ENCODE data around the gene DNAH2. TPM values are rescaled to one million over a fixed set of nuclear protein-coding genes. Genes with fewer than 3 reads are reported as not detected.

Gene DNAH2
- total RNA-seq, 1 experiment from 2014 or later, result 2.0 TPM

GRCh38 chr17:7855660-7856010 lies 138.1 kb downstream of the DNAH2 start:
- RAD21 ChIA-PET (ENCODE audit: low non-redundant PET in 1 of 2, low total read pairs in 2 of 2, uncharacterized antibody in 2 of 2, unreplicated experiment in 2 of 2), result interaction anchor here in 1 of 2 experiments (0.6 kb wide), 1 partner anchor 24 kb away, joined by 3 read pairs; no protein-coding TSS in a partner anchor
- peak overlapping the region; percentile 92 for H3K27ac ChIP-seq (ENCODE audit: low read depth, low read length)

DNA sequence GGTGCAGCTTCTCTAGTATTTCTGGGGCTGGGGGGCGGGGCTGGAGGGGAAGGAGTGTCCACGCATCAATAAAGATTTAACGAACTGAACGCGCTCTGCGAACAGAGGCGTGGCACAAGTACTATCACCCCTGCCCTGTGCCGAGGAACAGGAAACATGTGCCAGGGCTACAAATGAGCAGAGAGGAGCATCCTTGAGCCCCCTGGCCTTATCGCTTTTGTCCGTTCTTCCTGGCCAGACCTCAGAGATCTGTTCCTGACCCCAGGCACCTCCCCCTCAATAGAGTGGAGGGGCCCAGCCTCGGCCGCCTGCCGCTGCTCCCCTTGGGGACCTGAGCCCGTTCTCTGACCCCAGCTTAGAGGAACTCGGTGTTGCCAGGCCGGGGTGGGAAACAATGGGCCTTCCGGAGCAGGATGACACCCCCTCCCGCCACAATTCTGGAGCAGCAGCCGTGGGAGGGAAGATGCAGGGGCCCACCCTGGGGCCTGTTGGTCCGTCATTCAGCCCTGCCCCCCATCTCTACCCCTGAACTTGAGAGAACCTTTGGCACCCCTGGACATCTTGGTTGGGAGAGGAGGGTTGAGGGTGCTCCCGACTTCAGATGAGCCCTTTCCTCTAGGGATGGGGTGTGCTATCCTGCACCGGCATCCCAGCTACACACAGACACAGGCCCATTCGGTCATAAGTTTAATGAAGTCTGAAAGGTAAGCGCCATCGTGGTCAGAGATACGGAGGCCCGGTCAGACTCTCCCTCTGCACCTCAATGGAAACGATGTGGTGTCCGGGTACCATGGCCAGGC lies 138.7 kb downstream of the DNAH2 start:
- no peaks in the 10 kb centered on the region for H3K9me2 ChIP-seq (ENCODE audit: insufficient read depth)
- H3K9me3 ChIP-seq (ENCODE audit: control insufficient read depth in 1 of 2, insufficient read depth in 1 of 2, low read depth in 1 of 2, low read length in 2 of 2), result no peaks in the 10 kb centered on the region
- BruUV-seq (replicated peaks), result no TSS peak
- H4K20me1 ChIP-seq (ENCODE audit: insufficient read depth), result no peaks in the 10 kb centered on the region
- peaks cover 10 to 36% of the 10 kb centered on the region in 2 experiments; a peak in 3 of 4 replicates for H3K4me1 ChIP-seq (ENCODE audit: control insufficient read depth in 1 of 2, insufficient read depth in 2 of 2, low read length in 2 of 2)
- H3K4me3 ChIP-seq (replicated peaks in 1 of 2; ENCODE audit: low read depth in 1 of 2, low read length in 2 of 2), result peak overlapping the region; percentile 67 to 94
- ATAC-seq (no peak), DNase-seq (ENCODE audit: low read depth, low spot score) (no peak)
- CTCF ChIA-PET, result interaction anchor here (0.8 to 1.7 kb wide), 10 partner anchors 11 to 201 kb away, joined by 3 to 12 read pairs (median 6); partner anchors contain the start of gene TP53
- peak overlapping the region; percentile 93 for H3K9ac ChIP-seq (ENCODE audit: low read length)
- H3K4me2 ChIP-seq (ENCODE audit: low read length), result peak overlapping the region; percentile 99
- RAD21 ChIA-PET (ENCODE audit: low non-redundant PET in 1 of 2, low total read pairs in 2 of 2, uncharacterized antibody in 2 of 2, unreplicated experiment in 2 of 2), result interaction anchor here (0.5 to 1.7 kb wide), 4 partner anchors 21 to 31 kb away, joined by 3 to 6 read pairs (median 5); no protein-coding TSS in a partner anchor
- H3K27me3 ChIP-seq (ENCODE audit: insufficient read depth, low read length), result no peaks in the 10 kb centered on the region
- H3K79me2 ChIP-seq (ENCODE audit: insufficient read depth, low read length), result peaks cover 43% of the 10 kb centered on the region
- H3K27ac ChIP-seq (ENCODE audit: low read depth, low read length), result peak overlapping the region; percentile 92
- no peak overlapping the region for H2AFZ ChIP-seq (ENCODE audit: low read depth, low read length, poor library complexity, severe bottlenecking)
- H3K36me3 ChIP-seq (ENCODE audit: control insufficient read depth in 1 of 2, insufficient read depth in 2 of 2, low read length in 2 of 2), result peaks cover 4 to 30% of the 10 kb centered on the region in 2 experiments; a peak in 2 of 4 replicates
- POLR2A ChIA-PET, result interaction anchor here (0.6 to 2.6 kb wide), 11 partner anchors 12 to 530 kb away, joined by 3 to 45 read pairs (median 4); partner anchors contain the start of gene KDM6B
- intact Hi-C loops (cut with micrococcal nuclease), result loop anchor here (2.0 kb wide), 1 partner anchor 21 kb away; the partner anchor contains the start of gene KDM6B
- TF ChIP-seq ZBTB33 (IDR thresholded peaks at IDR 0.05; ENCODE audit: extremely low read depth, insufficient replicate concordance, low read length) (no peak), MAX (IDR thresholded peaks at IDR 0.05) (peak; percentile 61; the same call in 1 of the 2 replicates), REST (IDR thresholded peaks at IDR 0.05; ENCODE audit: low read depth) (no peak), EGR1 (IDR thresholded peaks at IDR 0.05; ENCODE audit: low read depth) (no peak), FOSL1 (IDR thresholded peaks at IDR 0.05; ENCODE audit: low read depth) (no peak), RAD21 (IDR thresholded peaks at IDR 0.05; ENCODE audit: low read depth) (no peak), SIN3A (IDR thresholded peaks at IDR 0.05; ENCODE audit: low read depth) (no peak), JUND (IDR thresholded peaks at IDR 0.05) (no peak), ELF1 (IDR thresholded peaks at IDR 0.05; ENCODE audit: borderline replicate concordance, low read depth) (no peak)
- TF ChIP-seq, protein P1, sequence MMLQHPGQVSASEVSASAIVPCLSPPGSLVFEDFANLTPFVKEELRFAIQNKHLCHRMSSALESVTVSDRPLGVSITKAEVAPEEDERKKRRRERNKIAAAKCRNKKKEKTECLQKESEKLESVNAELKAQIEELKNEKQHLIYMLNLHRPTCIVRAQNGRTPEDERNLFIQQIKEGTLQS (IDR thresholded peaks at IDR 0.05), result no peak

More at GRCh38 chr17:7855660-7856010, 138.1 kb downstream of the DNAH2 start:
- Histone ChIP-seq H3K4me1 (ENCODE audit: control insufficient read depth in 1 of 2, insufficient read depth in 2 of 2, low read length in 2 of 2) (peaks cover 16 to 42% of the 10 kb centered on the region in 2 experiments; a peak in 3 of 4 replicates), H3K4me2 (ENCODE audit: low read length) (peak overlapping the region; percentile 99), H3K4me3 (replicated peaks in 1 of 2; ENCODE audit: low read depth in 1 of 2, low read length in 2 of 2) (peak overlapping the region; percentile 67 to 94), H3K79me2 (ENCODE audit: insufficient read depth, low read length) (peaks cover 44% of the 10 kb centered on the region), H3K9ac (ENCODE audit: low read length) (peak overlapping the region; percentile 93), H2AFZ (ENCODE audit: low read depth, low read length, poor library complexity, severe bottlenecking) (no peak overlapping the region), H3K36me3 (ENCODE audit: control insufficient read depth in 1 of 2, insufficient read depth in 2 of 2, low read length in 2 of 2) (peaks cover 3 to 29% of the 10 kb centered on the region in 2 experiments; a peak in 2 of 4 replicates), H3K9me2 (ENCODE audit: insufficient read depth) (no peaks in the 10 kb centered on the region), H3K27me3 (ENCODE audit: insufficient read depth, low read length) (no peaks in the 10 kb centered on the region), H4K20me1 (ENCODE audit: insufficient read depth) (no peaks in the 10 kb centered on the region), H3K9me3 (ENCODE audit: control insufficient read depth in 1 of 2, insufficient read depth in 1 of 2, low read depth in 1 of 2, low read length in 2 of 2) (no peaks in the 10 kb centered on the region)
- TF ChIP-seq ZNF274 (IDR thresholded peaks at IDR 0.05; ENCODE audit: low read depth, low read length) (no peak), EZH2phosphoT487 (IDR thresholded peaks at IDR 0.05; ENCODE audit: borderline replicate concordance) (no peak), CBX3 (IDR thresholded peaks at IDR 0.05; ENCODE audit: low read depth) (no peak)
- no peak for ATAC-seq
- no peak for DNase-seq (ENCODE audit: low read depth, low spot score)
- POLR2A ChIA-PET, result interaction anchor here (0.6 to 2.6 kb wide), 5 partner anchors 11 to 529 kb away, joined by 3 to 45 read pairs (median 4); no protein-coding TSS in a partner anchor
- no TSS peak for BruUV-seq (replicated peaks)
- CTCF ChIA-PET, result interaction anchor here (1.7 kb wide), 1 partner anchor 142 kb away, joined by 6 read pairs; no protein-coding TSS in a partner anchor
- intact Hi-C loops (cut with micrococcal nuclease), result loop anchor here (2.0 kb wide), 1 partner anchor 21 kb away; the partner anchor contains the start of gene KDM6B
